T-helper 2 cell treated with Interferon-gamma antibody and Interleukin-4, amounts not matched to agents 5 μg/mL and 100 μg/mL, for 36 hours (primary cell): Measurements from ENCODE around the gene NGEF.
"Not testable (repeated sequence)": the region's sequence is repeated elsewhere in the genome, so short reads cannot be mapped to it uniquely, and the experiment has no call there.

Experiments
- DNase-seq: peaks from one replicate; pipeline ENCODE4 v3.0.0; 2021; ENCODE audit warnings: low spot score
- H3K27ac Mint-ChIP-seq: one replicate; pipeline ENCODE4 v1.8.0; 2021; ENCODE audit warnings: mild to moderate bottlenecking, mixed read lengths
- H3K27me3 Mint-ChIP-seq: one replicate; pipeline ENCODE4 v1.8.0; 2021; ENCODE audit warnings: low read depth, mixed read lengths
- H3K36me3 Mint-ChIP-seq: one replicate; pipeline ENCODE4 v1.8.0; 2021; ENCODE audit warnings: low read depth, mixed read lengths
- H3K4me1 Mint-ChIP-seq: one replicate; pipeline ENCODE4 v1.8.0; 2021; ENCODE audit warnings: low read depth, mixed read lengths
- H3K4me3 Mint-ChIP-seq: one replicate; pipeline ENCODE4 v1.8.0; 2022; ENCODE audit warnings: mild to moderate bottlenecking, moderate library complexity, mixed read lengths
- H3K9me3 Mint-ChIP-seq: one replicate; pipeline ENCODE4 v1.8.0; 2021; ENCODE audit warnings: mixed read lengths

The NGEF gene

DNA sequence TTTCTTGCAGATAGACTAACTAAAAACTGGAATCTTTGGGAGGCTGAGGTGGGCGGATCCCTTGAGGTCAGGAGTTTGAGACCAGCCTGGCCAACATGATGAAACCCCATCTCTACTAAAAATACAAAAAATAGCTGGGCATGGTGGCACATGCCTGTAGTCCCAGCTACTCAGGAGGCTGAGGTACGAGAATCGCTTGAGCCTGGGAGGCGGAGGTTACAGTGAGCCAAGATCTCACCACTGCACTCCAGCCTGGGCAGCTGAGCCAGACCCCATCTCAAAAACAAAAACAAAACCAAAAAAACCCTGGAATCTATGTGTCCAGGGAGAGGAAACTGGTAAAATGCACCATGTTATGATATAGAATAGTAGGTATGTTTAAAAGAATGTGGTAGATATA, 39.5 kb upstream of the NGEF start:
- DNase-seq, H3K9me3 Mint-ChIP-seq, H3K4me3 Mint-ChIP-seq, H3K27ac Mint-ChIP-seq, H3K36me3 Mint-ChIP-seq, H3K4me1 Mint-ChIP-seq: not testable (repeated sequence)
- H3K27me3 Mint-ChIP-seq, result peaks cover 29% of the 10 kb centered on the region

DNA sequence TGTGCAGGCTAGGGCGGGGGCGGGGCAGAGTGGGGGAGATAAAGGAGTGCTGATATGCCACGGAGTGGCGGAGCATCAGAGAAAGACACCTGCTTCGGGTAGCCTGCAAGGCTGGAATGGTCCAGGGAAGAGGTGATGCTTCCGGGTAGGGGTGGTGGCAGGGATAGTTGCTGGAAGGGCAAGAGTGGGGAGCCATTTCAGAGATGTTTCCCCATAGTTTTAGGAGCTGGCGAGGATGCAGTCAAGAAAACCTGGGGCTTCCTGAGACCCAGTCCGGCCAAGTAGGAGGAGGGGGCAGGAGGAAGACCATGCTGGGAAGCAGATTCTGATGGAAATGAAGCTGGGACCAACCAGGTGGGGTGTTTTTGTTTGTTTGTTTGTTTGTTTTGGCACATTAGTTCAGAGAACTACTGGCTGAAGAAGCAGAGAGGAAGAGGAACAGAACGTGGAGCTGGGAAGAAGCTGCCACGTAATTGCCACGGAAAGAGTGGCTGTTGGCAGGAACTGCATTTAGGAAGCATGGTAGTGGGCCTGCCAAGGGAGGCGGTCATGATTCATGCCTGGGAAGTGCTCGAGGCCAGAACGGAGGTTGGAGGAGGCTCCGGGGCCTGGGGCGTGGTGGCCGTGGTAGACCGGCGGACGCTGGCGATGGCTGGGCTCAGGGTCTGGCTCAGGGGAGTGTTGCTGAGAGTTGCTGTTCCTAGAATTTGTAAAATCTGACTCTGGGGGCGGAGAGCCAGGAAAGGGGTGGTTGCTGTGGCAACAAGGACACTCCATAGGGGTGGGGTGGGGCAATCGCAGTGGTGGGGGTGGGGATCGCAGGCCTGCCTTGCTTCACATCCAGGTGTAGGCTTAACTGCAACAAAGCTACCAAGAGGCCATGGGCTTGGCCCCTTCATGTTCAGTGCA, 38.4 kb upstream of the NGEF start:
- no peak overlapping the region for H3K27ac Mint-ChIP-seq
- DNase-seq, result no peak
- peaks cover 32% of the 10 kb centered on the region for H3K27me3 Mint-ChIP-seq

DNA sequence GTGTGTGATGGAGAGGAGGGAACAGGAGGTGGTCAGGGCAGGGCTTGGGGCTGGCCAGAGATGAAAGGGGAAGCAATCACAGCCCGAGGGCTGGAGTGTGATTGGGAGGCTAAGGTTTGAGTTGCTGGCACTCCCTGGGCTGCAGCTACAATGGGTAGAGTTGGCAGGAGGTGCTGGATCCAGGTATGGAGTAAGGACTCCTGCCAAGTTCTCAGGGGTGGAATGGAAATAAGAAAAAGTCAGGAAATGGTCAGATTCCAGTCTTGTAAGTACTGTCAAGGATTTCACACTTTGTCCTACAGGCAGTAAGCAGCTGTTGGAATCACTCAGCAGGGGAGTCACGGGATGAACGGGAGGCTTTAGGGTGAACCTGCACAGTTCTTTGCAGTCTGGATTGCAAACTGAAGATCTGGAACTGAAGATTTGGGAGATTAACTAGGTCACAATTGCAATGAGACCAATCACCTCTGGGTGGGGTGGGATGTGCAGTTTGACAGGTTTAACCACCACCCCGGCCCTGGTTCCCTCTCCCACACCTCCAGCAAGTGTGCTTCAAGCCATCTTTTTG, 36.2 kb upstream of the NGEF start:
- Mint-ChIP-seq H3K4me3 (no peak overlapping the region), H3K36me3 (no peaks in the 10 kb centered on the region), H3K4me1 (peaks cover 3% of the 10 kb centered on the region), H3K9me3 (no peaks in the 10 kb centered on the region), H3K27me3 (peaks cover 32% of the 10 kb centered on the region), H3K27ac (no peak overlapping the region)
- DNase-seq, result no peak

More for the DNA sequence above, 38.4 kb upstream of the NGEF start:
- Mint-ChIP-seq H3K4me3 (no peak overlapping the region), H3K4me1 (peaks cover 7% of the 10 kb centered on the region), H3K9me3 (no peaks in the 10 kb centered on the region), H3K36me3 (no peaks in the 10 kb centered on the region)

DNA sequence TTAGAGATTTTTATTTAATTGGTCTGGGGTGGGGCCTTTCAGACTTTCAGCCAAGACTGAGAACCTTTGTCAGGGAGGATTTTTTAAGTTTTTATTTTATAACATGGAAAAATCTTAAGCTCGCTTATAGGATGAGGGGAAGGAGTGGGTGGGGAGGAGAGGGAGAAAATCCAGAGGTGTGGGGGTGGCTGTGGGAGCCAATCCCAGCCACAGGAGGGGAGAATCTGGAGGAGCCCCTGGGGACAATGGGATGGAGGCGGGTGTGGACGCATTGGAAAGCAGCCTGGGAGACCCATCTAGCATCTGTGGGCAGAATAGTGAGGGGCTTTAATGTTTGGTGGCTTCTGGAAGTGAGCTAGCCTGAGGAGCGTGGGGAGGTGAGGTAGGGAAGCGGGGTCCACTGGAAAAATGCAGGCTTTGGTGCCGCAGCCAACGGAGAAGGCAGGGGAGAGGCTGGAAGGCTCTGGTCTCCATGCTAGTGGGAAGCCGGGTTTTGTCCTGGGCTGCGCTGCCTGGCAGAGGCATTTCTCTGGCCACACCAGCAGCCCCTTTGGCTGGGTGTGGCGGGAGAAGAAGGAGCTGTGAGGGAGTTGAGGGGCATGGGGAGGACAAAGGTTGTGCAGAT, 35.6 kb upstream of the NGEF start:
- no peak for DNase-seq
- Mint-ChIP-seq H3K27ac (no peak overlapping the region), H3K4me1 (no peaks in the 10 kb centered on the region), H3K27me3 (peaks cover 30% of the 10 kb centered on the region), H3K36me3 (no peaks in the 10 kb centered on the region), H3K4me3 (no peak overlapping the region), H3K9me3 (no peaks in the 10 kb centered on the region)

DNA sequence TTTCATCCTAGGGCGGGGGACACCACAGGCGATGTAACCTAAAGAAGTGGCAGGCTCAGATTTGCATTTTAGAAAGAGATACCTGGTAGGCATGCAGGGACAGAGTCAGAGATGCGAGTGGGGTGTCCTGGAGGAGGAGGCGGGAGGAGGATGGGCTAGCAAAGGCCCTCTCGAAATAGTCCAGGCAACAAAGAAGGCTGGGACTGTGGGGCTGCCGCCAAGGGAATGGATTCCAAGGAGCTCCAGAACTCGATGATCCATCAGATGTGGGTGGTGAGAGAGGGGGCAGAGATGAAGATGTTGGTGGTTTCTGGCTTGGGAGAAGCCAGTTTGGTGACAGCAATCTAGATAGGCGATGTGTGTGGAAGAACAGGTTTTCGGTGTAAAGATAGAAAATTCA, 34.6 kb upstream of the NGEF start:
- no peak for DNase-seq
- H3K4me1 Mint-ChIP-seq, result no peaks in the 10 kb centered on the region
- no peaks in the 10 kb centered on the region for H3K9me3 Mint-ChIP-seq
- H3K27me3 Mint-ChIP-seq, result peaks cover 30% of the 10 kb centered on the region
- H3K36me3 Mint-ChIP-seq, result no peaks in the 10 kb centered on the region
- H3K27ac Mint-ChIP-seq, result no peak overlapping the region
- H3K4me3 Mint-ChIP-seq, result no peak overlapping the region

DNA sequence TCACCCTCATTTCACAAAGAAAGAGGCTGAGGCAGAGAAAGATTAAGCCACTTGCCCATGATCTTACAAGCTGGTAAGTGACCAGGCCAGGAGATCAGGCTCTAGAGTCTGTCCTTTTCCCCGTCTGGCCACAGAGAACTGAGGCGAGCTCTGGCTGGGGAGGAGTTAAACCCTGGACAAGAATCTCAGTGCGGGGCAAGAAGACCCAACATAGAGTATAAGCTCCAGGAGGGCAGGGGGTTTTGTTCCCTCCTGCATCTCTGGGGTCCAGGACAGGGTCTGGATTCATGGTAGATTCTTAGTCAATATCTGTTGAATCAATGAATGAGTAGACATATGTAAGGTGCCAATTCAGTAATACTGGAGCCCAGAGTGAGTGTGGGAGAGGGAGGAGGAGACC, 34.1 kb upstream of the NGEF start:
- Mint-ChIP-seq H3K27me3 (peaks cover 29% of the 10 kb centered on the region), H3K36me3 (no peaks in the 10 kb centered on the region), H3K9me3 (no peaks in the 10 kb centered on the region), H3K27ac (peak overlapping the region; percentile 16), H3K4me3 (no peak overlapping the region), H3K4me1 (no peaks in the 10 kb centered on the region)
- DNase-seq, result no peak

DNA sequence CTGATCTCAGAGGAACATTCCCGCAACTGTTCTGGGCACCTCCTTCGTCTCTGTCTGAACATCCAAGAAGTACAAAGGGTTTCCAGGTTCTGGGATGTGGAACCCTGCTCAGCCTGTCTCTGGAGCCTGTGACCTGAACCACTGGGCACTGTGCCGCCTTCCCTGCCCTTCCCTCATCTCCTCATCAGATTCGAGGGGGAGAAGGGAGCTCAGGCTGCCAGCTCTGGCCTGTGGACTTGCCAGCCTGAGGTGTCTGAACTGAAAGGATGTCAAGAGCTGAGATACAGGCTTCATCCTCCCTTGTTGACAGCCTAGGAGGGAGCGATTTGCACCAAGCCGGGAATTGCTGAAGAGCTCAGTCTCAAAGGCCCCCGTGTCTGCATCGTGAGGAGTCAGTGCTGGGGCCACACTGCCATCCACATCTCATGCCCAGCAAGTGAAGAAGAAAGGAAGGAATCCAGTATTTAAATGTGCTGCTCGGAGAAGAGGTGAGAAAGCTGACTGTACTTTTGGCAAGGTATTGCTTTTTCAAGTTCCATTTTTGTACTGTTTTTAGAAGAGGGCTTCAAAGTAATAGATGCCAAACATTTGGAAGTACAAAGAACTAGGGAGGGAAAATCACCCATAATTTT, 32.0 kb upstream of the NGEF start:
- DNase-seq, result no peak
- Mint-ChIP-seq H3K4me3 (no peak overlapping the region), H3K36me3 (no peaks in the 10 kb centered on the region), H3K9me3 (no peaks in the 10 kb centered on the region), H3K4me1 (no peaks in the 10 kb centered on the region), H3K27ac (no peak overlapping the region), H3K27me3 (peaks cover 17% of the 10 kb centered on the region)

DNA sequence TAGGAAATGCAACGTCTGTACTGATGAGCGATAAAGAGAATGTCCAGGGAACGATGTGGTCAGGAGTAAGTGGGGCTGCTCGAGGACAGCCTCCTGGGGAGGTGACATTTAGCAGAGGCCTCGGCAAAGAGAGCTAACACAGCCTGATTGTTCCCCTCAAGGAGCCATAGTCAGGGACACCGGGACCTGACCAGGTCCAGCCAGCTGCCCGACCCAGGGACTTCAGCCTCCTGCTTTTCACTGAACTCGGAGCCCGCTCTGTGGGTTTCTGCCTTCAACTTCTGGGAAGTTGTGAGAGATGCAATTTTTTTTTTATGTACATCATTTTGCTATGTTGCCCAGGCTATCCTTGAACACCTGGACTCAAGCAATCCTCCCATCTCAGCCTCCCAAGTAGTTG, 29.5 kb upstream of the NGEF start:
- H3K36me3 Mint-ChIP-seq, result no peaks in the 10 kb centered on the region
- no peak overlapping the region for H3K4me3 Mint-ChIP-seq
- H3K4me1 Mint-ChIP-seq, result no peaks in the 10 kb centered on the region
- peaks cover 7% of the 10 kb centered on the region for H3K27me3 Mint-ChIP-seq
- H3K27ac Mint-ChIP-seq, result no peak overlapping the region
- DNase-seq, result no peak
- no peaks in the 10 kb centered on the region for H3K9me3 Mint-ChIP-seq

DNA sequence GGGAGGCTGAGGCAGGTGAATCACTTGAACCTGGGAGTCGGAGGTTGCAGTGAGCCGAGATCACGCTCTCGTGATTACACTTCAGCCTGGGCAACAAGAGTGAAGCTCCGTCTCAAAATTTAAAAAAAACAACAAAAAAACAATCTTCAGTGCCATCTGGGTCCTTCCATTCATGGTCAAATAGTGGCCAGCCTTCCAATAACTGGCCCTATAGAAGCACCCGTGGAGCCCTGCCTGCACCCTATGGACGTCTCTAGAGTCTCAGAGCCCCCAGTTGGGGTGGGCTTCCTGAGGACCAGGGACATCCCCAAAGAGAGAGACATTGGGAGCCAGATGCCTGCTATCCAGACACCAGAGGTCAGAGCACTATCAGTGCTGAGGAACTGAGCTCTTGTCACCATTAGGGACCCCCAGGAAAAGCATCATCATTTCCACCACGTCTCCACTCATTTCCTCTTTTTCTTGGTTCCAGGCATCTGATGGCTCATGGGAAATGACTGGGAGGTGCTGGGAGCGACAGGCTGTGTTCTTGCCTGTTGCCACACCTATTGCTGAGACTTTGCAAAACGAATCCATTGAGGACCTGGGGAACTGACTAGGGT, 28.8 kb upstream of the NGEF start:
- Mint-ChIP-seq H3K4me3 (no peak overlapping the region), H3K27ac (no peak overlapping the region), H3K9me3 (no peaks in the 10 kb centered on the region), H3K27me3 (peaks cover 3% of the 10 kb centered on the region), H3K4me1 (no peaks in the 10 kb centered on the region), H3K36me3 (no peaks in the 10 kb centered on the region)
- DNase-seq, result no peak

DNA sequence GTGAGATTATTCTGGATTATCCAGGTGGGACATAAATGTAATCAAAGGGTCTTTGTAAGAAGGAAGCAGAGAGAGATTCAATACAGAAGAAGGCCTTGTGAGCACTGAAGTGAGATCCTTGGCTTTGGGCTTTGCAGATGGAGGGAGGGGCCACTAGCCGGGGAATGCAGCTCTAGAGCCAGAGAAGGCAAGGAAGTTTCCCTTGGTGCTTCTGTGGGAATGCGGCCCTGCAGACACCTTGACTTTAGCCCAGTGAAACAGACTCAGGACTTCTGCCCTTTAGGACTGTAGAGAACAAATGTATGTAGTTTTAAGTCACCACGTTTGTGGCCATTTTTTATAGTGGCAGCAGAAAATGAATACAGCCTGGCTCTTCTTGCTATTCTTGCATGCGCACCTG, 27.5 kb upstream of the NGEF start:
- Mint-ChIP-seq H3K36me3 (no peaks in the 10 kb centered on the region), H3K27ac (no peak overlapping the region)

DNA sequence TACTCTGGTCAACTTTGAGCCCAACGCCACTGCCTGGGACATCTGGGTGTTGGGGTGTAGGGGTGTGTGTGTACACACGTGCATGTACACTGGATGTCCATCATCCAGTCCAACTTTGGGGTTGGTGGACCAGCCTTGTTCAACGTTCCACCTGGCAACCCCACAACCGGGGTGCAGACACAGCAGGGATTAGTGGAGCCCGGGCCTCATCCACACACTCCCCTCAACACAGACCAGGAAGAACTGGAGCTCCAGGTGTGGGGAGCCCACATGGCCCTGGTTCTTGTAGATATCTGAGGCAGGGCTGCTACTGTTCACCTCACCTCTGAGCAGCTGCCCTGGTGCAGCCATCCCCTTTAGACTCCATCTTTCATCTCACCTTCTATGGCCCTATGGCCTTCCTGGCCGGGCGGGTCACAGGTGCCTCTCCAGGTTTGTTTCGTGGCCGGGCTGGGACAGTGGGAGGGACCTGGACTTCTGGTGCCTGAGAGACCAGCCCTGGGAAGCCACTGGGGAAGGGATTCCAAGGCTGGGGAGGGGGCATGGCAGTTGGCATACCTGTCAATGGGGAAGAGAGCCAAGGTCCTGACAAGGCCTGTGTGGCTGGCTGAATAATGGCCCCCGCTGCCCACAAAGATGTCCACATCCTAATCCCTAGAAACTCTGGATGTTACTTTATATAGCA, 26.9 kb upstream of the NGEF start:
- Mint-ChIP-seq H3K4me1 (no peaks in the 10 kb centered on the region), H3K4me3 (no peak overlapping the region), H3K36me3 (no peaks in the 10 kb centered on the region), H3K9me3 (no peaks in the 10 kb centered on the region), H3K27me3 (peaks cover 3% of the 10 kb centered on the region), H3K27ac (no peak overlapping the region)
- no peak for DNase-seq

More for the DNA sequence above, 27.5 kb upstream of the NGEF start:
- Mint-ChIP-seq H3K4me3 (no peak overlapping the region), H3K9me3 (no peaks in the 10 kb centered on the region), H3K27me3 (peaks cover 3% of the 10 kb centered on the region), H3K4me1 (no peaks in the 10 kb centered on the region)
- DNase-seq, result no peak

DNA sequence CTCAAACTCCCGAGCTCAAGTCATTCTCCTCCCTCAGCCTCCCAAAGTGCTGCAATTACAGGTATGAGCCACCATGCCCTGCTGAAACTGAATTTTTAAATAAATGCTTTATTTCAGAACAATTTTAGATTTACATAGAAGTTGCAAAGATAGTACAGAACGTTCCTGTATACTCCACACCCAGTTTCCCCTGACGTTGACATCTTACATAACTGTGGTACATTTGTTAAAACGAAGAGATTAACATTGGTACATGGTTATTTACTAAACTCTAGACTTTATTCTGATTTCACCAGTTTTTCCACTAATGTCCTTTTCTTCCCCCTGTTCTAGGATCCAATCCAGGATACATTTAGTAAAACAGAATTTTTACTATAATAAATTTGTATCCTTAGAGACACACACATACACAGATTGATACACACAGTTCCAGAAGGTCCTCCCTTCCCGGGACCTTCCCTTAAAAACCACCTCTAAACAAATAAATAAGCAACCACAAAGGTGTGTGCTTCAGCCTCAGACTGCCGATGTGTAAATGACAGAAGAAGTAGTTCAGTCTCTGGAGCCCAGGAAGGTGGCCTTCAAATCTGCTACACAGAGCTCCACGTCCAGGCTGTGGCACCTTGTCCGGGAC, 26.3 kb upstream of the NGEF start:
- no peaks in the 10 kb centered on the region for H3K36me3 Mint-ChIP-seq
- peaks cover 3% of the 10 kb centered on the region for H3K27me3 Mint-ChIP-seq
- no peak overlapping the region for H3K4me3 Mint-ChIP-seq
- no peaks in the 10 kb centered on the region for H3K4me1 Mint-ChIP-seq
- no peak for DNase-seq
- H3K27ac Mint-ChIP-seq, result no peak overlapping the region
- H3K9me3 Mint-ChIP-seq, result no peaks in the 10 kb centered on the region

DNA sequence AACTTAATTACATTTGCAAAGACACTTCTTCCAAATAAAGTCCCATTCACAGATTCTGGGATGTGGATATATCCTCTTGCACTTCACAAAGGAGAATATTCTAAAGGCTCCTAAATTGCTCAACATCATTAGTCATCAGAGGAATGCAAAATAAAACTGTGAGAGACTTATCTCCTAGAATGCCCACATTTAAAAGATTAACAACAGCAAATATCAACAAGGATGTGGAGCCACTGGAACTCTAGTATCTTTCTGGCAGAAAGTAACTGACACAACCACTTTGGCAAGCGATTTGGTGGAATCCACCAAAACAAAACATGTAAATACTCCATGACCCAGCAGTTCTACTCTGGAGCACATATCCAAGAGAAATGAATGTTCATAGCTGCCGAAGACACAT, 24.0 kb upstream of the NGEF start:
- no peak for DNase-seq
- no peak overlapping the region for H3K4me3 Mint-ChIP-seq
- H3K27me3 Mint-ChIP-seq, result no peaks in the 10 kb centered on the region
- H3K27ac Mint-ChIP-seq, result no peak overlapping the region
- no peaks in the 10 kb centered on the region for H3K4me1 Mint-ChIP-seq
- no peaks in the 10 kb centered on the region for H3K36me3 Mint-ChIP-seq
- no peaks in the 10 kb centered on the region for H3K9me3 Mint-ChIP-seq
